ENCODE results near the gene CENPO.

- TF ChIP-seq CTCF (IDR thresholded peaks at IDR 0.05) (no peak), POLR2AphosphoS5 (IDR thresholded peaks at IDR 0.05) (no peak)
Measured at GRCh38 chr2:24840962-24841945, 48.0 kb downstream of the CENPO start.

All from prostate gland (tissue), 2 donors.